ENCODE measurements around the gene TGM1. TPM values are rescaled to one million over a fixed set of nuclear protein-coding genes. Genes with fewer than 3 reads are reported as not detected.

The TGM1 gene
- polyA plus RNA-seq, 2 donors, result 609 to 890 TPM

DNA sequence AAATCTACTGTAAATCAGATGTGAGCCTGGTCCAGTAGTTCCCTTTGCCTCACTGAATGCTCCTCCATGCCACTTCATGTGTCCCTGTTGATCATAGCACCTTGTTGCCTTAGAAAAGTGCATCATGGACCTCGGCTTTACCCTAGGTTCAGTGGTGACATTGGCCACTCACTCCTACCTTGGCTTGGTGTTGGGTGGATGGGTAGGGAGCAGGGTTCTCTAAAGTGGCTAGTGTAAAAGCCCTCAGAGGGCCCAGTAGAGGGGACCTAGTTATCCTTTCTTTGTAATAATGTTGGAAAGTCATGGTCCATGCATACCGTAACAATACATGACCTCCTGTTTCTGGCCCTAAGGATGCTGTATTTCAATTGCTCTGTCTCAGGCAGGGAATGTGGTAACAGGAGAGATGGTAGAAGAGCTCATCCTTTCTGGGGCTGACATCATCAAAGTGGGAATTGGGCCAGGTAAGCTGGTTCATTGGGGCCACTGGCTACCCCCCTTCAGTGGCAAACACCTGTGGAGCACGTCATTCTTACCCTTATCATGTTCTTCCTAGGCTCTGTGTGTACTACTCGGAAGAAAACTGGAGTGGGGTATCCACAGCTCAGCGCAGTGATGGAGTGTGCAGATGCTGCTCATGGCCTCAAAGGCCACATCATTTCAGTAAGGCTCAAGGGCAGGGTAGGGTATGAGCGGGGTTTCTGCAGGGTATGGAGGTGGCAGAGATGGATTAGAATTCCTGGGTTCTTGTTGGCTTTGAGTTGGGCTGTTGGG, 26.1 kb downstream of the TGM1 start:
- H3K9me3 ChIP-seq (ENCODE audit: control insufficient read depth in 2 of 2, insufficient read depth in 1 of 2, low read depth in 1 of 2, low read length in 1 of 2), result no peaks in the 10 kb centered on the region
- WGBS, 2 donors, result 93% methylated on average over 6 of the region's 6 CpGs
- H3K27me3 ChIP-seq (ENCODE audit: control insufficient read depth in 1 of 2, insufficient read depth in 2 of 2, low read length in 2 of 2), result no peaks in the 10 kb centered on the region
- peak overlapping the region in 1 of 2 donors; percentile 60 for H3K27ac ChIP-seq (ENCODE audit: low read depth in 2 of 2, low read length in 1 of 2)
- H3K36me3 ChIP-seq (ENCODE audit: control insufficient read depth in 2 of 2, insufficient read depth in 2 of 2, low read length in 1 of 2), result peaks cover 25 to 40% of the 10 kb centered on the region in 2 donors
- H3K4me1 ChIP-seq (ENCODE audit: control insufficient read depth in 2 of 2, insufficient read depth in 2 of 2, low read length in 1 of 2), result peaks cover 2 to 13% of the 10 kb centered on the region in 2 donors
- H3K4me3 ChIP-seq (ENCODE audit: low read depth in 1 of 2, low read length in 2 of 2), result no peak overlapping the region

DNA sequence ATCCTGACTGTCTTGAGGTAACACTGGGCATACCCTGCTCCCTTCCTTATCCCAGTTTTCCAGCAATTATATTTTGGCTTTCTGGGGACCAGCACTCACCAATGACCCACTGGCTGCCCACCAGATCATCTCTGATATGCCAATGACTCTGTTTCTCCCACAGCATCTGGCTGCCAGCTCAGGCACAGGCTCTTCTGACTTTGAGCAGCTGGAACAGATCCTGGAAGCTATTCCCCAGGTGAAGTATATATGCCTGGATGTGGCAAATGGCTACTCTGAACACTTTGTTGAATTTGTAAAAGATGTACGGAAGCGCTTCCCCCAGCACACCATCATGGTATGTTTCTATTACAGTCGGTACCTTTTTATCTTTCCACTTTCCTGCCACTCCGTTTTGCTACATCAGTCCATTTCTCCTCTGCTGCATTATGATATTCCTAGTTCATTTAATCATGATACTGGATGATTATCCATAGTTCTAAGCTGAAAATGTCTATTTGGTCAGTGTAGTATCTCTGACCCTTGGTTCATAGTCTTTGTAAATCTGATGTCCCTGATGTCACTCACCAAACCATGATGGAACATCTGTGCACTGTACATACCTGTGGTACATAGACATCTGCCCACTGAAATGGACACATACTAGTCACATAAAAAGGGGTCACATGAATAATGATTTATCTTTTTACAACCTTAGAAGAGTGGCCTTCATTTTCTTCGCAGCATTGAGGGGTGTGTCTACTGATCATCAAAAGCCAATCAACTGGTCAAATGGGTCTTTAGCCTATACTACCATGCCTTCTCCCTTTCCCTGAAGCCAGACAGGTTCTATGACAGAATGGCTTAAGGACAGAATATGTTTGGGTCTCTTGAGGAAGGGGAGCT, 26.9 kb downstream of the TGM1 start:
- Histone ChIP-seq H3K4me1 (ENCODE audit: control insufficient read depth in 2 of 2, insufficient read depth in 2 of 2, low read length in 1 of 2) (peaks cover 2 to 16% of the 10 kb centered on the region in 2 donors), H3K4me3 (ENCODE audit: low read depth in 1 of 2, low read length in 2 of 2) (no peak overlapping the region), H3K36me3 (ENCODE audit: control insufficient read depth in 2 of 2, insufficient read depth in 2 of 2, low read length in 1 of 2) (peaks cover 25 to 40% of the 10 kb centered on the region in 2 donors), H3K9me3 (ENCODE audit: control insufficient read depth in 2 of 2, insufficient read depth in 1 of 2, low read depth in 1 of 2, low read length in 1 of 2) (no peaks in the 10 kb centered on the region), H3K27ac (ENCODE audit: low read depth in 2 of 2, low read length in 1 of 2) (peak overlapping the region in 1 of 2 donors; percentile 29), H3K27me3 (ENCODE audit: control insufficient read depth in 1 of 2, insufficient read depth in 2 of 2, low read length in 2 of 2) (no peaks in the 10 kb centered on the region)
- 91 to 93% methylated on average over 5 of the region's 5 CpGs for WGBS, 2 donors

GRCh38 chr14:24234095-24235005, 28.6 kb downstream of the TGM1 start:
- Histone ChIP-seq H3K27me3 (ENCODE audit: control insufficient read depth in 1 of 2, insufficient read depth in 2 of 2, low read length in 2 of 2) (no peaks in the 10 kb centered on the region), H3K36me3 (ENCODE audit: control insufficient read depth in 2 of 2, insufficient read depth in 2 of 2, low read length in 1 of 2) (peaks cover 14 to 25% of the 10 kb centered on the region in 2 donors), H3K27ac (ENCODE audit: low read depth in 2 of 2, low read length in 1 of 2) (no peak overlapping the region), H3K9me3 (ENCODE audit: control insufficient read depth in 2 of 2, insufficient read depth in 1 of 2, low read depth in 1 of 2, low read length in 1 of 2) (no peaks in the 10 kb centered on the region), H3K4me1 (ENCODE audit: control insufficient read depth in 2 of 2, insufficient read depth in 2 of 2, low read length in 1 of 2) (peaks cover 2 to 8% of the 10 kb centered on the region in 2 donors), H3K4me3 (ENCODE audit: low read depth in 1 of 2, low read length in 2 of 2) (no peak overlapping the region)
- 82 to 89% methylated on average over 3 of the region's 3 CpGs for WGBS, 2 donors

DNA sequence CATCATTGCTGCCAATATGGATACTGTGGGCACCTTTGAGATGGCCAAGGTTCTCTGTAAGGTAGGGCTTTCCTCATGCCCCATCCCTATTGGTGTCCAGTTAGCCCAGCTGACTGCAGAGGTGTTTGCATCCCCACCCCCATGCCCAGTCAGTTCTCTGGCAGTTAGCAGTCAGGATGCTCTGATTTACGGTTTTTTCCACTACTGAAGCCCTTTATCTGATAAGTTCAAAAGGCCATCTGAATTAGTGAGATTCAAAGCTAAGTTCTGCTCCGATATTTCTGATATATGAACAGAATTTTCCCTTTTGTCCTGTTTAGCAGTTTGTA, 29.5 kb downstream of the TGM1 start:
- Histone ChIP-seq H3K4me3 (ENCODE audit: low read depth in 1 of 2, low read length in 2 of 2) (peak overlapping the region; percentile 82), H3K4me1 (ENCODE audit: control insufficient read depth in 2 of 2, insufficient read depth in 2 of 2, low read length in 1 of 2) (peaks cover 0 to 8% of the 10 kb centered on the region in 2 donors), H3K9me3 (ENCODE audit: control insufficient read depth in 2 of 2, insufficient read depth in 1 of 2, low read depth in 1 of 2, low read length in 1 of 2) (no peaks in the 10 kb centered on the region), H3K27me3 (ENCODE audit: control insufficient read depth in 1 of 2, insufficient read depth in 2 of 2, low read length in 2 of 2) (no peaks in the 10 kb centered on the region), H3K36me3 (ENCODE audit: control insufficient read depth in 2 of 2, insufficient read depth in 2 of 2, low read length in 1 of 2) (peaks cover 14 to 22% of the 10 kb centered on the region in 2 donors), H3K27ac (ENCODE audit: low read depth in 2 of 2, low read length in 1 of 2) (peak overlapping the region; percentile 48 to 96)
- 64 to 71% methylated on average over 2 of the region's 2 CpGs for WGBS, 2 donors

GRCh38 chr14:24232645-24233537, 30.1 kb downstream of the TGM1 start, which contains the start of gene GMPR2:
Gene GMPR2, plus strand, starts transcription at chr14:24232929. Its CDS starts 325 bp downstream, at chr14:24233254.
- 3 to 4% methylated on average over 38 of the region's 38 CpGs for WGBS, 2 donors
- peak within 1 kb of the TSS; percentile 96 to 97 for H3K27ac ChIP-seq (ENCODE audit: low read depth in 2 of 2, low read length in 1 of 2)
- no peaks in the 10 kb centered on the region for H3K27me3 ChIP-seq (ENCODE audit: control insufficient read depth in 1 of 2, insufficient read depth in 2 of 2, low read length in 2 of 2)
- no peaks in the 10 kb centered on the region for H3K9me3 ChIP-seq (ENCODE audit: control insufficient read depth in 2 of 2, insufficient read depth in 1 of 2, low read depth in 1 of 2, low read length in 1 of 2)
- H3K4me1 ChIP-seq (ENCODE audit: control insufficient read depth in 2 of 2, insufficient read depth in 2 of 2, low read length in 1 of 2), result peaks cover 0 to 8% of the 10 kb centered on the region in 2 donors
- H3K36me3 ChIP-seq (ENCODE audit: control insufficient read depth in 2 of 2, insufficient read depth in 2 of 2, low read length in 1 of 2), result peaks cover 11 to 19% of the 10 kb centered on the region in 2 donors
- H3K4me3 ChIP-seq (ENCODE audit: low read depth in 1 of 2, low read length in 2 of 2), result peak within 1 kb of the TSS; percentile 82

DNA sequence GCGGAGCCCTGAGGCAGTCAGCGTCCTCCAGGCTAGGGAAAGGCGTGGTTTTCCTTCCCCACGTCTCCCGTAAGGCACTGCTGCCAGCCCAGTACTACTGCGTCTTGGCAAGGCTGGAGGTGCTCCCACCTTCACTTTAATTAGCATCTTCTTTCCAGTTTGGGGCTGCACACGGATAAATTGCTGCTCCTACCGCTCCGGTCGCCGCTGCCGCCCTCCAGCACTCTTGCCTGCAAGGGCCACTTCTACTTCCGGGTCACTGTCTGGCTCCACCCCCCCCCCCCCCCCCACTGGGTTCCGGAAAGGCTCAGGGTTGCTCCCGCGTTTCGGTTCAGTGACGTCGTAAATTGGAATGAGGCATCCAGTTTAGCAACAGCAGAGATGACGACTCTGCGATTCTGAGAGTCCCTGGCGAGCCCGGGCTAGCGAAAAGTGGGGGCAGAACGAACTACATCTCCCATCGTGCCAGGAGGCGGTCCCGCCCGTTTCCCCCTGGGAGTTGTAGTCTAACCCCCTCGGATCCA, 30.8 kb downstream of the TGM1 start, which contains the start of gene NEDD8:
TSS of gene NEDD8 (minus strand) at position 247 of the 524 bp plus-strand sequence. CDS start at position 147, 100 bp downstream.
- H3K36me3 ChIP-seq (ENCODE audit: control insufficient read depth in 2 of 2, insufficient read depth in 2 of 2, low read length in 1 of 2), result peaks cover 8 to 13% of the 10 kb centered on the region in 2 donors
- peaks cover 0 to 8% of the 10 kb centered on the region in 2 donors for H3K4me1 ChIP-seq (ENCODE audit: control insufficient read depth in 2 of 2, insufficient read depth in 2 of 2, low read length in 1 of 2)
- H3K9me3 ChIP-seq (ENCODE audit: control insufficient read depth in 2 of 2, insufficient read depth in 1 of 2, low read depth in 1 of 2, low read length in 1 of 2), result no peaks in the 10 kb centered on the region
- 0% methylated on average over 28 to 30 of the region's 30 CpGs for WGBS, 2 donors
- H3K4me3 ChIP-seq (ENCODE audit: low read depth in 1 of 2, low read length in 2 of 2), result peak within 1 kb of the TSS; percentile 82
- no peaks in the 10 kb centered on the region for H3K27me3 ChIP-seq (ENCODE audit: control insufficient read depth in 1 of 2, insufficient read depth in 2 of 2, low read length in 2 of 2)
- peak within 1 kb of the TSS; percentile 96 to 97 for H3K27ac ChIP-seq (ENCODE audit: low read depth in 2 of 2, low read length in 1 of 2)

GRCh38 chr14:24231263-24232120, 31.5 kb downstream of the TGM1 start:
- H3K4me1 ChIP-seq (ENCODE audit: control insufficient read depth in 2 of 2, insufficient read depth in 2 of 2, low read length in 1 of 2), result peaks cover 0 to 7% of the 10 kb centered on the region in 2 donors
- H3K27me3 ChIP-seq (ENCODE audit: control insufficient read depth in 1 of 2, insufficient read depth in 2 of 2, low read length in 2 of 2), result no peaks in the 10 kb centered on the region
- H3K4me3 ChIP-seq (ENCODE audit: low read depth in 1 of 2, low read length in 2 of 2), result peak overlapping the region; percentile 82
- 9% methylated on average over 23 of the region's 23 CpGs for WGBS, 2 donors
- peaks cover 4 to 6% of the 10 kb centered on the region in 2 donors for H3K36me3 ChIP-seq (ENCODE audit: control insufficient read depth in 2 of 2, insufficient read depth in 2 of 2, low read length in 1 of 2)
- peak overlapping the region; percentile 96 to 97 for H3K27ac ChIP-seq (ENCODE audit: low read depth in 2 of 2, low read length in 1 of 2)
- no peaks in the 10 kb centered on the region for H3K9me3 ChIP-seq (ENCODE audit: control insufficient read depth in 2 of 2, insufficient read depth in 1 of 2, low read depth in 1 of 2, low read length in 1 of 2)
